Measurements from ENCODE around the gene KCNC2.

Gene KCNC2

DNA sequence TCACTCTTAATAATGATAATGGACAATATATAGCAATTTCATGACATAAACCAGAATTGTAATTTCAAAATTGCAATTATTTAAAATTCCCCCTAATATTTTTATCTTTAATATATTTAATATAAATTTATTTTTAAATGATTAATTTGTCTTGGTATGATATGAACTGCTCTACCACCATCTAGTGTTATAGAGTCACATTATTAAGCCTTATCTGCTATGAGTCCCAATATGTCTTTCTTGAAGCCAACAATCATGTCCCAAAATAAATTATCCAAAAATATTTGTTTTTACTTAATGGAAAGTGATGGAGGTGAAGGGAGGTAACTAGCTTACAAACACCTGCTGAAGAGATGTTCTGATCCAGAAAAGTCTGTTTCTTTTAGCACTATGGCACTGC, 151.4 kb downstream of the KCNC2 start:
- DNase-seq (ENCODE audit: low read depth in 2 of 2), result no peak

DNA sequence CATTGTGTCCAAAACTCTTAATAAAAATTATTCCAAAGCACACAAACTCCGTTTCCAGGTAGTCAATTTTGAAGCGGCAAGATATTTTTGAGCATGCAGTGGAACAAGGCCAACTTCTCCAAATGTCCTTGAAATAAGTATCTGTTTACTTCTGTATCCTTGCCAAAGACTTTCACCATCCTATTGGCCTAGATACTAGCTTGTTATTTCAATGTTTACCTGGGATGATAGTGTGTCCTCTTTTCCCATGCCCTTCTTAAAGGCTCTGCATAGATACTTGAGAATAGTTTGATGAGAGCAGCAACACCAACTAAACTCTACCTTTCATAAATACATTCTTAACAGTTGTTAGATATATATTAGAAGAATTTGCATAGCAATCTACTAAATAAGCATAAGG, 160.9 kb downstream of the KCNC2 start:
- DNase-seq (ENCODE audit: low read depth in 2 of 2), result no peak

DNA sequence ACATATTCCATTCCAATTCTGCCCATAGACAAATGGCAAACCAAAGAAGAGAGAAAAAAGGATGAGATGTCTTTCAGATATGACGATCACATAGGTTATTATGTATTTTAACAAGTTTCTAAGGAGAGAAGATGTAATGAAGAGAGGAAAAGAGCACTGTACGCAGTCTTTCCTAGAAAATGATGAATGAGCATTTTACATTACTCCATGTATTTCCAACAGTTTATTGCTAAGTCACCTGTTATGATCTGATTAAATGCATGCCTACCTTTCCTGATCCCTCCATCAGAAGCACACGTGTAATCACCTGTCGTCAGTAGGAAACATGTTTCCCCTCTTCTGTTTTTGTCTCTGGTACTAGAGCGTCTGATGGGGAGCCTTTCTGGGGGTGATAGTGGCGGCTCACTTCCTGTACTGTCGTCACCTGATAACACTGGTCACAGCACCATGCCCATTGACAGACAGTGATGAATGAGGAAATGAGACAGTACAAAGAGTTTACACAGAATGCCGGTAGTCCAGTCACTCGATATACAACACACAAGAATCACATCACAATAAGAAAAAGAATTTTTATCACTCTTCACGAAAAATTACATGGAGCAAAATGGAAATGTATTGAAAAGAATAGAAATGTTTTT, 161.6 kb downstream of the KCNC2 start:
- no peak for DNase-seq (ENCODE audit: low read depth in 2 of 2)

DNA sequence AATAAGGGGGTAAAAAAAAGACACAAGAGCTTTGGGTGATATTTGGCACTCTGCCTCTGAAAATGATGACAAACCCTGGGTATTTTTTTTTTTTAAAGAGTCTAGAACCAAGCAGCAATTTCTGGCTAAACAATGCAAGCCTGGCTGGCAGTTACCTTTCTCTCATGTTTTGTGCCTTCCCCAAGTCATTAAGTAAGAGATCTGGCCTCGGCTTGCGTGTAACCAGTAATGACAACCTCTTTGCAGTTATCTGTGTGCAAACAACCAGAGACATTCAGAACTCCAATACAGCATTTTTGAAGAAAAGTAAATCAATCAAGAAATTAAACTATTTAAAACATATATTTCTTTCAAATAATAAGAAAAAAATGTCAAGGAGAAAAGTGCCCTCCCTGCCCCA, 167.5 kb downstream of the KCNC2 start:
- no peak for DNase-seq (ENCODE audit: low read depth in 2 of 2)

DNA sequence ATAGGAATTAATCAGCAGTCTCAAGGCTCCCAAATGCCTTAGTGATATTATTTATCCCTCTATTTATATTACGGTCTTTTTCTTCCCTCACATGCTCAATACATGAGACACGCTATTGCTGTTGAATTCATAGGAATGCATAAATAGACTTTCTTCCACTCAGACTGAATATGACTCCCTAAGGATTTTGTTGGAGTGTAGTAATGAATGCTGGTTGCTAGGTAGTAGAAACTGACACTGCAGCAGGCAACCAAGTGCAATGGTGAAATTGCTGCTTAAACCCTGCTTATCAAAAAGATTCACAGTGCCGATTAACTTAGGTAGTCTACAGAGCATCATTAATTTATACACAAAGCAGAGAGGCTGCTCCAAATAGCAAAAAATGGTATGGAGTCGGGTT, 168.2 kb downstream of the KCNC2 start:
- no peak for DNase-seq (ENCODE audit: low read depth in 2 of 2)

DNA sequence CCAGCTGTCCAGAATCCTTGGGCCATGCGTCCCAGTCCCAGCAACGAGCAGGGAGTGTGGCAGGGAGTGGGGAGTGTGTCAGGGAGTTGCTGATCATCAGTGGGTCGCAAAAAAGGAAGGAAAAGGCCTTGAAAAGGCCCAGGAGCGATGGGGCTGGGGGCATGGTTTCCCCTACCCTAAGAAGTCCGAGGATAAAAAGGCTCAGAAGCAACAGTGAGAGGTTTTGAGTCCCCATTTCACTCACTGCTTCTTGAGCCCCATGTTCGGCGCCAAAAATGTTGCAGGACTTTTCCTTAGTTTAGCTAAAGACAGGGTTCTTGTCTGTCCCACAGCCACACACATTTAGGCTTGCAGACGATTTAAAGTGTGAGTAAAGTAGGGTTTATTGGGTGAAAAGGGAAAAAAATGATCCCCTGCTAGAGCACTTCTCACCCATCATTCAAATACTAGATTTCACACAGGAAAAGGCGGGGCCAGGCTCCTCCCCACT, 189.5 kb downstream of the KCNC2 start:
- DNase-seq (ENCODE audit: low read depth in 2 of 2), result no peak

DNA sequence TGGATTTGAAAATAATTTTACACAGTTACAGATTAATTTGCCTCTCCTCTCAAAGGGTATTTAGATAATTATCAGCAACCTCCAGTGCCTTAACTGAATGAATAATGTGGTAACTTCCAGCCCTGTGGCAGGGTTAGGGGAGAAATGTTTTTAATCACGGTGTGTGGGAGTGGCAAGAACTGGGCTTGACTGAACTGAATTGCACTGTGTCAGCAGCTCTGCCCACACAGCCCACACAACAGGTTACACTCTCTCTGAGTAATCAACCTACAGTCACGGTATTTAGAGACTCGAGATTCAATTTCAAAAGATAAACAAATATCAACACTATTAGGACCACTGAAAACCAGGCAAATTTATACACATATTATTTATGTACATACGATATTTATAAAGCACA, 198.5 kb downstream of the KCNC2 start:
- no peak for DNase-seq (ENCODE audit: low read depth in 2 of 2)

DNA sequence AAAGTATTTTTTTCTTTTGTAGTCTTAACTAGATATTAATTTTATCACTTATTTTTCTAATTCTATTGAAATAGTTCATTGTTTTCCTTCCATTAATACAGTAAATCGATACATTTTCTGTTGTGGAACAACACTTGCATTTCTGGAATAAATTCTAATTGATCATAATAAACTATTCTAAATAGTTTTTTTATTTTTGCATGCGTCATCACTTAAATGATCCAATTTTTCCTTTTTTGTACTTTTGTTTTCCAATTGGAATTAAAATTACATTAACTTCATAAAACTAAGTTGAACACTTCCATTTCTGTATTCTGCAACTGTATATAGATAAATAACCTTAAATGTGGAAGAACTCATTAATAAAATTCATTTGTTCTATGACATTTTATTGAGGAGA, 202.5 kb downstream of the KCNC2 start:
- DNase-seq (ENCODE audit: low read depth in 2 of 2), result no peak

DNA sequence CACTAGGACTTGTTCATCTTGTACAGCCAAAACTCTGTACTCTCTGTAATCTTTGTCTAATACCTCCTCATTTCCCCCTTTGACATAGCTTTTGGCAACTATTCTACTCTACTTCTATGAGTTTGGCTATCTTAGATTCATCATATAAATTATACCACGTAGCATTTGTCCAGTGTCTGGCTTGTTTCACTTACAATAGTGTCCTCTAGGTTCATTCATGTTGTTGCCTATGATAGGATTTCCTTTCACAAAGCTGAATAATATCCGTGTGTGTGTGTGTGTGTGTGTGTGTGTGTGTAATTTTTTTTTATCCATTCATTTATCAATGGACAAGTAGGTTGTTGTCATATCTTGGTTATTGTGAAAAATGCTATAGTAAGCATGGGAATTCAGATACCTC, 209.5 kb downstream of the KCNC2 start:
- no peak for DNase-seq (ENCODE audit: low read depth in 2 of 2)

DNA sequence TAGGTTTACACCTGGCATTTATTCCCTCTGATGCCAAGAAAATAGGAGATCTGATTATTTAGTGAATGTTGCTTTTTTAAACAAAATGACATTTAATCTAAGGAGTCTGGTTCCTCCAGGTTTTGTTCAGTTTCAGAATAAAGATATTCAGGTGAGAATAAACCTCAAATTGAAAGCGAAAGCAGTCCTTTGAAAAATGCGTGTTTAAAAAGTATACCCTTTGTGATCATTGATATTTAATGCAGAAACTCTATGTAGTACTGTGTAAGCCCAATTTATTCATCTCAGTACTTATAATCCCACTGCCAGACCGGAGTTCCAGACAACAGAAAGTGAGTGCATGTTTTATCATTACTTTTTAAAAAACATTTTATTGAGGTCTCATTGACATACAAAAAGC, 210.2 kb downstream of the KCNC2 start:
- no peak for DNase-seq (ENCODE audit: low read depth in 2 of 2)
